Endothelial cell of umbilical vein (primary cell): ENCODE measurements around the gene ZBTB26. TPM values are rescaled to one million over a fixed set of nuclear protein-coding genes. Genes with fewer than 3 reads are reported as not detected.

Experiments used
- BruUV-seq: library from RNA; stranded (reverse); fragments of 400-500 nt; replicated peaks from 2 replicates; lab custom pipeline; 2021; lab: Mats Ljungman, UMichigan
- CTCF ChIA-PET: fragments of 300-600, 350-600 bp; sonication (Branson Sonifier 250); formaldehyde crosslinking; loops from one replicate; lab custom pipeline; 2021; ENCODE audit warnings: antibody characterized with exemption, inconsistent platforms; lab: Charles Lee
- POLR2A ChIA-PET: fragments of 300-600, 350-600 bp; sonication (Branson Sonifier 250); formaldehyde crosslinking; loops from one replicate; lab custom pipeline; 2021; ENCODE audit warnings: antibody characterized with exemption, inconsistent platforms; lab: Charles Lee
- DNase-seq: peaks from one replicate; pipeline ENCODE4 v3.0.0-alpha.2; 2011; ENCODE audit warnings: low read depth, low spot score
- FAIRE-seq: peaks from 2 replicates; lab custom pipeline; 2011; peaks lifted over from hg19 to GRCh38; lab: Jason Lieb, UNC
- H2AFZ ChIP-seq: 2 replicates; pipeline ENCODE4 v1.6.0; 2012; ENCODE audit warnings: low read depth, low read length, control low read depth, inconsistent platforms
- H3K27ac ChIP-seq: 2 replicates; pipeline ENCODE4 v1.5.1; 2011; ENCODE audit warnings: low read depth, mild to moderate bottlenecking, control low read depth, low read length, moderate library complexity; ENCODE audit not compliant: insufficient read depth
- H3K27me3 ChIP-seq, 2 experiments: 2 replicates each; pipeline versions ENCODE4 v1.6.0 to v1.6.1; 2011; ENCODE audit warnings: low read length in 2 of 2, mixed read lengths in 1 of 2; ENCODE audit not compliant: control insufficient read depth in 2 of 2, insufficient read depth in 2 of 2
- H3K36me3 ChIP-seq, 2 experiments: 2 replicates in 1 of 2; 3 replicates in 1 of 2; pipeline ENCODE4 v1.5.1; 2011; ENCODE audit warnings: low read length in 2 of 2, mild to moderate bottlenecking in 1 of 2, moderate library complexity in 1 of 2; ENCODE audit not compliant: control insufficient read depth in 2 of 2, insufficient read depth in 2 of 2; ENCODE audit errors: extremely low read depth in 1 of 2
- H3K4me1 ChIP-seq: 3 replicates; pipeline ENCODE4 v1.5.1; 2011; ENCODE audit warnings: mild to moderate bottlenecking, low read length; ENCODE audit not compliant: control insufficient read depth, insufficient read depth; ENCODE audit errors: extremely low read depth
- H3K4me2 ChIP-seq: 2 replicates; pipeline ENCODE4 v1.6.1; 2011; ENCODE audit warnings: low read length, control low read depth, mixed read lengths; ENCODE audit not compliant: insufficient read depth
- H3K4me3 ChIP-seq, 3 experiments: fragments of 200-600 bp in 1 of 3; sonication (generic), shearing (Covaris generic) in 1 of 3; replicated peaks in 1 of 3; 2 replicates each; pipeline ENCODE4 v1.5.1; 2011 to 2016; ENCODE audit warnings: control low read depth in 3 of 3, low read length in 3 of 3, mild to moderate bottlenecking in 2 of 3, inconsistent platforms in 1 of 3, low read depth in 1 of 3, moderate library complexity in 1 of 3; ENCODE audit not compliant: insufficient read depth in 1 of 3
- H3K79me2 ChIP-seq: 2 replicates; pipeline ENCODE4 v1.6.0; 2012; ENCODE audit warnings: low read length, inconsistent platforms; ENCODE audit not compliant: control insufficient read depth, insufficient read depth
- H3K9ac ChIP-seq: replicated peaks from 2 replicates; pipeline ENCODE3; 2011; ENCODE audit warnings: low read length, control low read depth; ENCODE audit not compliant: insufficient read depth; ENCODE audit errors: extremely low read depth
- H3K9me1 ChIP-seq: replicated peaks from 3 replicates; pipeline ENCODE4 v1.6.0; 2011; ENCODE audit warnings: mild to moderate bottlenecking, low read length; ENCODE audit not compliant: control insufficient read depth, insufficient read depth; ENCODE audit errors: extremely low read depth
- H3K9me3 ChIP-seq: replicated peaks from 2 replicates; pipeline ENCODE4 v1.5.1; 2012; ENCODE audit warnings: low read length, inconsistent platforms; ENCODE audit not compliant: control insufficient read depth, insufficient read depth
- H4K20me1 ChIP-seq: replicated peaks from 2 replicates; pipeline ENCODE3; 2011; ENCODE audit warnings: mild to moderate bottlenecking, low read length; ENCODE audit not compliant: control insufficient read depth, insufficient read depth; ENCODE audit errors: extremely low read depth
- EZH2 ChIP-seq: IDR thresholded peaks from 2 replicates; pipeline ENCODE4 v1.6.1; 2012; ENCODE audit warnings: borderline replicate concordance, low read depth, mild to moderate bottlenecking, moderate library complexity, low read length, inconsistent platforms; ENCODE audit not compliant: severe bottlenecking
- FOS ChIP-seq: IDR thresholded peaks from 2 replicates; pipeline ENCODE4 v1.6.1; 2011; ENCODE audit warnings: mild to moderate bottlenecking, low read length, moderate library complexity, borderline replicate concordance; ENCODE audit not compliant: insufficient read depth
- GATA2 ChIP-seq: IDR thresholded peaks from 2 replicates; pipeline ENCODE4 v1.7.0; 2011; ENCODE audit warnings: low read depth, mild to moderate bottlenecking, moderate library complexity, mixed read lengths, low read length; ENCODE audit not compliant: insufficient read length, insufficient read depth
- JUN ChIP-seq: IDR thresholded peaks from 2 replicates; pipeline ENCODE4 v1.6.1; 2011; ENCODE audit warnings: borderline replicate concordance, low read depth; ENCODE audit not compliant: insufficient read length, insufficient read depth
- MYC ChIP-seq: IDR thresholded peaks from one replicate; pipeline ENCODE4 v1.6.1; 2011; ENCODE audit warnings: mild to moderate bottlenecking, low read depth, low read length
- POLR2A ChIP-seq: IDR thresholded peaks from 2 replicates; pipeline ENCODE4 v1.6.1; 2012; ENCODE audit warnings: low read depth, mild to moderate bottlenecking, control low read depth, low read length
- POLR2AphosphoS5 ChIP-seq: IDR thresholded peaks from 2 replicates; pipeline ENCODE4 v1.6.1; 2012; ENCODE audit warnings: low read depth, mild to moderate bottlenecking, control low read depth, low read length, moderate library complexity; ENCODE audit not compliant: insufficient read depth
- dilution Hi-C: fragments of 300-500 bp; cut with MboI; formaldehyde crosslinking; loops from one replicate; pipeline ENCODE4 v1.15.0; 2019; ENCODE audit warnings: low sequenced_read_pairs; ENCODE audit not compliant: extremely low pct_ligation_motif_present
- intact Hi-C: fragments of 100-400 bp; cut with micrococcal nuclease; formaldehyde crosslinking; loops from one replicate; pipeline ENCODE4 v1.10.0; 2022
- polyA plus RNA-seq, 4 experiments: library from polyadenylated mRNA; depleted of rRNA in 3 of 4; stranded (reverse) in 3 of 4; unstranded in 1 of 4; fragments of >200 nt; gene quantifications; 2 replicates each; pipeline versions ENCODE4 v1.2.1 to v1.2.3, GENCODE V29; 2011 to 2012; ENCODE audit warnings: missing spikeins in 1 of 4
- total RNA-seq: library from RNA; stranded (reverse); gene quantifications from 2 replicates; pipeline ENCODE4 v1.2.3, GENCODE V29; 2021
- TF ChIP-seq, protein P1 (sequence below): IDR thresholded peaks from 2 replicates; pipeline ENCODE4 v1.6.1; 2011; ENCODE audit not compliant: insufficient read depth, insufficient read length
- TF ChIP-seq, protein P2 (sequence below), 2 donors: IDR thresholded peaks; 1 replicate in 1 of 2; 2 replicates in 1 of 2; pipeline ENCODE4 v1.5.1; 2011; ENCODE audit warnings: low read length in 2 of 2, mild to moderate bottlenecking in 2 of 2, moderate library complexity in 2 of 2, control low read depth in 1 of 2, inconsistent platforms in 1 of 2, low read depth in 1 of 2; ENCODE audit not compliant: insufficient read depth in 1 of 2; ENCODE audit errors: extremely low read depth in 1 of 2

ZBTB26 gene
- total and polyA plus RNA-seq, 2 donors (not counting 3 experiments of a cell fraction or from before 2014, with no cell fraction given), result 2.6 to 5.0 TPM

GRCh38 chr9:122961139-122961538, 29.8 kb upstream of the ZBTB26 start:
- Histone ChIP-seq H3K9me3 (no peaks in the 10 kb centered on the region), H3K9ac (no peak overlapping the region), H3K79me2 (no peaks in the 10 kb centered on the region), H3K9me1 (no peaks in the 10 kb centered on the region), H2AFZ (no peak overlapping the region), H3K4me2 (no peak overlapping the region), H3K36me3 (peaks cover 2 to 8% of the 10 kb centered on the region in 2 experiments), H3K4me1 (no peaks in the 10 kb centered on the region), H4K20me1 (no peaks in the 10 kb centered on the region), H3K27ac (no peak overlapping the region), H3K4me3 (no peak overlapping the region), H3K27me3 (no peaks in the 10 kb centered on the region)
- intact Hi-C loops (no loop called here), dilution Hi-C loops (no loop called here)
- TF ChIP-seq GATA2 (no peak), EZH2 (no peak), MYC (no peak), POLR2AphosphoS5 (no peak), POLR2A (no peak), FOS (no peak), JUN (no peak)
- TF ChIP-seq, protein P1, sequence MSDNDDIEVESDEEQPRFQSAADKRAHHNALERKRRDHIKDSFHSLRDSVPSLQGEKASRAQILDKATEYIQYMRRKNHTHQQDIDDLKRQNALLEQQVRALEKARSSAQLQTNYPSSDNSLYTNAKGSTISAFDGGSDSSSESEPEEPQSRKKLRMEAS, result no peak
- TF ChIP-seq, protein P2, sequence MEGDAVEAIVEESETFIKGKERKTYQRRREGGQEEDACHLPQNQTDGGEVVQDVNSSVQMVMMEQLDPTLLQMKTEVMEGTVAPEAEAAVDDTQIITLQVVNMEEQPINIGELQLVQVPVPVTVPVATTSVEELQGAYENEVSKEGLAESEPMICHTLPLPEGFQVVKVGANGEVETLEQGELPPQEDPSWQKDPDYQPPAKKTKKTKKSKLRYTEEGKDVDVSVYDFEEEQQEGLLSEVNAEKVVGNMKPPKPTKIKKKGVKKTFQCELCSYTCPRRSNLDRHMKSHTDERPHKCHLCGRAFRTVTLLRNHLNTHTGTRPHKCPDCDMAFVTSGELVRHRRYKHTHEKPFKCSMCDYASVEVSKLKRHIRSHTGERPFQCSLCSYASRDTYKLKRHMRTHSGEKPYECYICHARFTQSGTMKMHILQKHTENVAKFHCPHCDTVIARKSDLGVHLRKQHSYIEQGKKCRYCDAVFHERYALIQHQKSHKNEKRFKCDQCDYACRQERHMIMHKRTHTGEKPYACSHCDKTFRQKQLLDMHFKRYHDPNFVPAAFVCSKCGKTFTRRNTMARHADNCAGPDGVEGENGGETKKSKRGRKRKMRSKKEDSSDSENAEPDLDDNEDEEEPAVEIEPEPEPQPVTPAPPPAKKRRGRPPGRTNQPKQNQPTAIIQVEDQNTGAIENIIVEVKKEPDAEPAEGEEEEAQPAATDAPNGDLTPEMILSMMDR (IDR thresholded peaks at IDR 0.05; ENCODE audit: extremely low read depth in 1 of 2, insufficient read depth in 1 of 2, low read depth in 1 of 2, low read length in 2 of 2), result no peak
- ChIA-PET CTCF (interaction anchor here (1.0 kb wide), 2 partner anchors 14 to 60 kb away, joined by 3 read pairs; no protein-coding TSS in a partner anchor), POLR2A (no interaction called here)
- DNase-seq, result no peak
- BruUV-seq, result no TSS peak
- FAIRE-seq, result no peak
